HCT116 (cell line): ENCODE data around the gene CDH4. TPM values are rescaled to one million over a fixed set of nuclear protein-coding genes. Genes with fewer than 3 reads are reported as not detected.

Experiments used
- ATAC-seq: fragments of 200-7000 bp; cut with Tn5 transposase; 2 replicates; pipeline ENCODE4 v1.9.1; 2020; ENCODE audit warnings: mild to moderate bottlenecking, moderate library complexity
- BruUV-seq: library from RNA; stranded (reverse); fragments of 400-500 nt; replicated peaks from 2 replicates; lab custom pipeline; 2021; lab: Mats Ljungman, UMichigan
- CTCF ChIA-PET: fragments of 300-600 bp; sonication (Branson Sonifier 250); formaldehyde crosslinking; loops from one replicate; lab custom pipeline; 2021; ENCODE audit warnings: antibody characterized with exemption; lab: Charles Lee
- POLR2A ChIA-PET: fragments of 300-600, 350-600 bp; sonication (Branson Sonifier 250); formaldehyde crosslinking; loops from one replicate; lab custom pipeline; 2021; ENCODE audit warnings: antibody characterized with exemption; lab: Charles Lee
- RAD21 ChIA-PET, 2 experiments: fragments of 300-600 bp; sonication (Branson Sonifier 250); formaldehyde crosslinking; loops; one replicate each; lab custom pipeline; 2023; ENCODE audit warnings: low total read pairs in 2 of 2; ENCODE audit not compliant: uncharacterized antibody in 2 of 2, unreplicated experiment in 2 of 2, low non-redundant PET in 1 of 2; lab: Charles Lee
- DNase-seq: peaks from one replicate; pipeline ENCODE4 v3.0.0-alpha.2; 2010; ENCODE audit warnings: low read depth, low spot score
- H2AFZ ChIP-seq: fragments of 200-600 bp; shearing (Covaris generic), sonication (generic); 2 replicates; pipeline ENCODE4 v1.6.1; 2017; ENCODE audit warnings: low read depth, mixed run types, mixed read lengths, antibody characterized with exemption, low read length; ENCODE audit not compliant: poor library complexity, severe bottlenecking
- H3K27ac ChIP-seq: 2 replicates; pipeline ENCODE4 v1.5.1; 2012; ENCODE audit warnings: low read depth, low read length
- H3K27me3 ChIP-seq: fragments of 200-600 bp; sonication (generic); 2 replicates; pipeline ENCODE4 v1.6.1; 2016; ENCODE audit warnings: mixed run types, low read length, mixed read lengths; ENCODE audit not compliant: insufficient read depth
- H3K36me3 ChIP-seq, 2 experiments: fragments of 200-500 bp in 1 of 2; fragments of 200-600 bp in 1 of 2; sonication (Bioruptor generic) in 1 of 2; sonication (generic) in 1 of 2; 2 replicates each; pipeline versions ENCODE4 v1.5.1 to v1.6.1; 2014 to 2016; ENCODE audit warnings: low read length in 2 of 2, inconsistent platforms in 1 of 2, mixed read lengths in 1 of 2, mixed run types in 1 of 2; ENCODE audit not compliant: insufficient read depth in 2 of 2, control insufficient read depth in 1 of 2
- H3K4me1 ChIP-seq, 2 experiments: fragments of 200-600 bp in 1 of 2; sonication (generic) in 1 of 2; 2 replicates each; pipeline versions ENCODE4 v1.5.1 to v1.6.1; 2012 to 2017; ENCODE audit warnings: low read length in 2 of 2, inconsistent platforms in 1 of 2, mild to moderate bottlenecking in 1 of 2, mixed read lengths in 1 of 2, mixed run types in 1 of 2, moderate library complexity in 1 of 2; ENCODE audit not compliant: insufficient read depth in 2 of 2, control insufficient read depth in 1 of 2
- H3K4me2 ChIP-seq: fragments of 200-600 bp; sonication (generic); 2 replicates; pipeline ENCODE4 v1.6.1; 2017; ENCODE audit warnings: mixed run types, low read length, mixed read lengths
- H3K4me3 ChIP-seq, 2 experiments: fragments of 200-600 bp in 1 of 2; sonication (generic) in 1 of 2; replicated peaks in 1 of 2; 2 replicates each; pipeline ENCODE4 v1.5.1; 2011 to 2016; ENCODE audit warnings: low read length in 2 of 2, control low read depth in 1 of 2, low read depth in 1 of 2, mild to moderate bottlenecking in 1 of 2, mixed read lengths in 1 of 2, mixed run types in 1 of 2
- H3K79me2 ChIP-seq: fragments of 200-600 bp; sonication (generic); 2 replicates; pipeline ENCODE4 v1.6.1; 2017; ENCODE audit warnings: mild to moderate bottlenecking, mixed run types, low read length, moderate library complexity, mixed read lengths; ENCODE audit not compliant: insufficient read depth
- H3K9ac ChIP-seq: fragments of 200-600 bp; sonication (generic); 2 replicates; pipeline ENCODE4 v1.6.1; 2016; ENCODE audit warnings: low read length, mixed read lengths
- H3K9me2 ChIP-seq: fragments of 200-600 bp; sonication (generic), shearing (Covaris generic); 2 replicates; pipeline ENCODE4 v1.6.1; 2017; ENCODE audit warnings: mixed run types, mild to moderate bottlenecking, moderate library complexity; ENCODE audit not compliant: insufficient read depth
- H3K9me3 ChIP-seq, 2 experiments: fragments of 200-500 bp in 1 of 2; fragments of 200-600 bp in 1 of 2; sonication (Bioruptor generic) in 1 of 2; sonication (generic) in 1 of 2; 2 replicates each; pipeline ENCODE4 v1.6.1; 2014 to 2017; ENCODE audit warnings: low read length in 2 of 2, mixed read lengths in 2 of 2, inconsistent platforms in 1 of 2, low read depth in 1 of 2, mild to moderate bottlenecking in 1 of 2, mixed run types in 1 of 2, moderate library complexity in 1 of 2; ENCODE audit not compliant: control insufficient read depth in 1 of 2, insufficient read depth in 1 of 2
- H4K20me1 ChIP-seq: fragments of 200-600 bp; sonication (generic), shearing (Covaris generic); 2 replicates; pipeline ENCODE4 v1.6.1; 2017; ENCODE audit warnings: mixed run types, mild to moderate bottlenecking, moderate library complexity; ENCODE audit not compliant: insufficient read depth
- CEBPB ChIP-seq: IDR thresholded peaks from 2 replicates; pipeline ENCODE4 v1.6.1; 2012; ENCODE audit warnings: low read depth
- CTCF ChIP-seq, 3 experiments: fragments of 200-600 bp in 1 of 3; sonication (generic) in 1 of 3; IDR thresholded peaks in 2 of 3; conservative IDR thresholded peaks in 1 of 3; 2 replicates each; pipeline ENCODE4 v1.5.1; 2012 to 2017; ENCODE audit warnings: low read depth in 2 of 3, low read length in 2 of 3, antibody characterized with exemption in 1 of 3, borderline replicate concordance in 1 of 3, control low read depth in 1 of 3, mild to moderate bottlenecking in 1 of 3, mixed read lengths in 1 of 3, mixed run types in 1 of 3, moderate library complexity in 1 of 3; ENCODE audit not compliant: insufficient read depth in 1 of 3
- EZH2phosphoT487 ChIP-seq: fragments of 200-600 bp; IDR thresholded peaks from 2 replicates; pipeline ENCODE4 v1.6.1; 2018; ENCODE audit warnings: antibody characterized with exemption, borderline replicate concordance
- FOSL1 ChIP-seq: IDR thresholded peaks from 2 replicates; pipeline ENCODE4 v1.6.1; 2012; ENCODE audit warnings: low read depth
- POLR2A ChIP-seq: IDR thresholded peaks from 2 replicates; pipeline ENCODE4 v1.7.0; 2011; ENCODE audit warnings: borderline replicate concordance; ENCODE audit not compliant: insufficient read depth, insufficient read length; ENCODE audit errors: extremely low read depth
- SRF ChIP-seq: IDR thresholded peaks from 2 replicates; pipeline ENCODE4 v1.6.1; 2012; ENCODE audit warnings: low read depth
- TCF7L2 ChIP-seq: IDR thresholded peaks from 2 replicates; pipeline ENCODE4 v1.7.0; 2011; ENCODE audit warnings: borderline replicate concordance, inconsistent platforms; ENCODE audit not compliant: insufficient read depth, insufficient read length; ENCODE audit errors: extremely low read depth
- YY1 ChIP-seq: IDR thresholded peaks from 2 replicates; pipeline ENCODE4 v1.6.1; 2011; ENCODE audit warnings: low read length, low read depth, moderate library complexity, mild to moderate bottlenecking; ENCODE audit not compliant: insufficient replicate concordance; ENCODE audit errors: extremely low read depth
- ZBTB33 ChIP-seq: IDR thresholded peaks from 2 replicates; pipeline ENCODE4 v1.6.1; 2011; ENCODE audit warnings: mild to moderate bottlenecking, low read length, moderate library complexity; ENCODE audit not compliant: insufficient replicate concordance; ENCODE audit errors: extremely low read depth
- intact Hi-C: fragments of 100-400 bp; cut with micrococcal nuclease; formaldehyde crosslinking; loops from 2 replicates; pipeline ENCODE4 v1.10.0; 2022
- total RNA-seq: library from RNA; stranded (reverse); gene quantifications from one replicate; pipeline ENCODE4 v1.2.1, GENCODE V29; 2021; ENCODE audit not compliant: unreplicated experiment

Gene CDH4
- total RNA-seq, 1 experiment from 2014 or later, result not detected

GRCh38 chr20:61727761-61728160 lies 475.7 kb downstream of the CDH4 start:
- Histone ChIP-seq H3K9me2 (no peaks in the 10 kb centered on the region), H3K79me2 (no peaks in the 10 kb centered on the region), H3K36me3 (no peaks in the 10 kb centered on the region), H2AFZ (no peak overlapping the region), H3K4me1 (no peaks in the 10 kb centered on the region), H3K4me2 (no peak overlapping the region), H4K20me1 (no peaks in the 10 kb centered on the region), H3K27ac (no peak overlapping the region), H3K9ac (no peak overlapping the region)
- RAD21 ChIA-PET, result no interaction called here
- no peak for DNase-seq
- intact Hi-C loops, result no loop called here
- no peak for ATAC-seq
- CTCF ChIA-PET, result no interaction called here
- no TSS peak for BruUV-seq
- POLR2A ChIA-PET, result no interaction called here
- TF ChIP-seq SRF (no peak), CEBPB (no peak), FOSL1 (no peak), EZH2phosphoT487 (no peak), CTCF (IDR thresholded peaks at IDR 0.05 in 2 of 3, conservative IDR thresholded peaks at IDR 0.05 in 1 of 3; ENCODE audit: borderline replicate concordance in 1 of 3, insufficient read depth in 1 of 3, low read depth in 2 of 3, low read length in 2 of 3) (no peak), YY1 (no peak), POLR2A (no peak), TCF7L2 (no peak), ZBTB33 (no peak)
- TF ChIP-seq, all 23 proteins: peak for 0
- no peak overlapping the region for H3K4me3 ChIP-seq
- H3K9me3 ChIP-seq, result no peaks in the 10 kb centered on the region
- peaks cover 3% of the 10 kb centered on the region; the same call in 1 of the 2 replicates for H3K27me3 ChIP-seq
